Measurements from ENCODE around the gene CCDC34. TPM values are rescaled to one million over a fixed set of nuclear protein-coding genes. Genes with fewer than 3 reads are reported as not detected.

CCDC34 gene
- total and polyA plus RNA-seq, 12 donors = 1.1 to 10.7 (median 3.3) TPM

- ATAC-seq (peak in 1 of 8 donors; percentile 19), DNase-seq (no peak)
- intact Hi-C loops (cut with DNase I) = loop anchor here in 2 of 10 donors (5.0 to 10.0 kb wide), 2 partner anchors 68 to 71 kb away; no protein-coding TSS in a partner anchor
- 70 to 71% methylated on average over 3 of the region's 3 CpGs for WGBS, 2 donors
- no peaks in the 10 kb centered on the region for H3K27me3 ChIP-seq
- no peaks in the 10 kb centered on the region for H3K9me3 ChIP-seq
- H3K4me3 ChIP-seq = no peak overlapping the region
- H3K36me3 ChIP-seq = no peaks in the 10 kb centered on the region
- H3K27ac ChIP-seq = peak overlapping the region in 1 of 10 donors; percentile 16
- TF ChIP-seq CTCF (IDR thresholded peaks at IDR 0.05) = no peak
- H3K4me1 ChIP-seq = peaks cover 0 to 52% (median 28%) of the 10 kb centered on the region in 9 donors
Observed at GRCh38 chr11:27396259-27396839, 33.3 kb upstream of the CCDC34 start.

- 41 to 49% methylated on average over 7 of the region's 7 CpGs for WGBS, 2 donors
- H3K36me3 ChIP-seq = no peaks in the 10 kb centered on the region
- ATAC-seq = peak in 5 of 8 donors; percentile 36 to 68 (median 48)
- H3K4me3 ChIP-seq = no peak overlapping the region
- H3K9me3 ChIP-seq = no peaks in the 10 kb centered on the region
- peak overlapping the region in 4 of 10 donors; percentile 9 to 51 (median 26) for H3K27ac ChIP-seq
- H3K27me3 ChIP-seq = no peaks in the 10 kb centered on the region
- no peak for DNase-seq
- TF ChIP-seq CTCF (IDR thresholded peaks at IDR 0.05) = no peak
- intact Hi-C loops (cut with DNase I) = loop anchor here in 2 of 10 donors (5.0 to 10.0 kb wide), 2 partner anchors 69 to 72 kb away; no protein-coding TSS in a partner anchor
- H3K4me1 ChIP-seq = peaks cover 0 to 55% (median 35%) of the 10 kb centered on the region in 9 donors
Observed at GRCh38 chr11:27395556-27396258, 32.7 kb upstream of the CCDC34 start.

- TF ChIP-seq CTCF (IDR thresholded peaks at IDR 0.05) = no peak
- Histone ChIP-seq H3K27me3 (no peaks in the 10 kb centered on the region), H3K27ac (peak overlapping the region in 4 of 10 donors; percentile 3 to 51 (median 22)), H3K9me3 (no peaks in the 10 kb centered on the region), H3K4me3 (no peak overlapping the region), H3K36me3 (peaks cover 0 to under 1% (median 0%) of the 10 kb centered on the region in 9 donors), H3K4me1 (peaks cover 0 to 55% (median 36%) of the 10 kb centered on the region in 9 donors)
- intact Hi-C loops (cut with DNase I) = loop anchor here in 2 of 10 donors (5.0 to 10.0 kb wide), 2 partner anchors 70 to 72 kb away; no protein-coding TSS in a partner anchor
- DNase-seq = no peak
- ATAC-seq = no peak
- 73 to 75% methylated on average over 4 of the region's 4 CpGs for WGBS, 2 donors
Observed at GRCh38 chr11:27394781-27395228, 31.8 kb upstream of the CCDC34 start.

- ATAC-seq = peak in 6 of 8 donors; percentile 47 to 72 (median 64)
- 70 to 78% methylated on average over 4 of the region's 4 CpGs for WGBS, 2 donors
- H3K4me1 ChIP-seq = peaks cover 0 to 50% (median 36%) of the 10 kb centered on the region in 9 donors
- H3K4me3 ChIP-seq = no peak overlapping the region
- no peaks in the 10 kb centered on the region for H3K27me3 ChIP-seq
- peak overlapping the region in 8 of 10 donors; percentile 2 to 60 (median 24) for H3K27ac ChIP-seq
- no peaks in the 10 kb centered on the region for H3K9me3 ChIP-seq
- H3K36me3 ChIP-seq = peaks cover 0 to 3% (median 0%) of the 10 kb centered on the region in 9 donors
- intact Hi-C loops (cut with DNase I) = loop anchor here in 1 of 10 donors (10.0 kb wide), 1 partner anchor 72 kb away; no protein-coding TSS in a partner anchor
- DNase-seq = no peak
- TF ChIP-seq CTCF (IDR thresholded peaks at IDR 0.05) = no peak
Observed at GRCh38 chr11:27392278-27393114, 29.5 kb upstream of the CCDC34 start.

Measured in heart right ventricle (tissue), 16 donors.